ENCODE measurements around the gene CPEB4. TPM values are rescaled to one million over a fixed set of nuclear protein-coding genes. Genes with fewer than 3 reads are reported as not detected.

The CPEB4 gene
- total RNA-seq, 1 donor from 2014 or later = 42.2 TPM

DNA sequence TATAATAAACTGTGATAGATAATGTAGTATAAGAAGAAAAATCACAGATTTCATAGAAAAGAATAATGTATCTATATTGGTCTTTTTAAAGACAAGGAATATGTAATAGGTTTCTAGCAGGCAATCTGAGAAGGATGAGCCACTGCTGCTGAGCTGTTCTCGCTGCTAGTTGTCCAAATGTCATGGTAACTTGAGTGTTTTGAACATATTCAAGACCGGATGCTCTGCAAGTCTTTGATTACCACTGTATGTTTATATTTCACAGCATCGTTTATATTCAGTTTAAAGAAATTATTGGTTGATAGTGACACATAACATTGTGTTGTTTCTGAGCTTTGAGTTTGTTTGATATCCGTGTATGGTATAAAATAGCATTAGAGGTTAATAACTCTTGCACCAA lies 110.4 kb downstream of the CPEB4 start:
- ATAC-seq (no peak), DNase-seq (ENCODE audit: low spot score) (no peak)
- intact Hi-C loops (cut with DNase I) = no loop called here

DNA sequence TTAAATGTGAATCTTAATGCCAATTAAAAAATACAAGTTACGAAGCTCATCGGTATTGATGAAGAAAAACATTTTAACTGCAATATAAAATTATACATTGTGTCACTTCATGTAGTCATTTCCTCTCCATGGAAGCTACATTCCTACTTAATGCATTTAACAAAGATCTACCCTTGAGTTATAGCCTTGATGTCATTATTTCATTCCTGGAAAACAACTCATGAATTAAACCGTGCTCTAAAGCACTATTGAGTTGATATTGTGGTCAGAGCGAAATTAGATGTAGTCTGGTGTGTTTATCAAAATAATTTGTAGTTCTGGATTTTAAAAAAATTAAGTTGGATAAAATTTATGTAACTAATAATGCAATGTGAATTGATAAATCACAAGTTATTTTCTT lies 111.9 kb downstream of the CPEB4 start:
- ATAC-seq (no peak), DNase-seq (ENCODE audit: low spot score) (no peak)
- intact Hi-C loops (cut with DNase I) = no loop called here

GRCh38 chr5:174003795-174004194 lies 115.6 kb downstream of the CPEB4 start:
- no peak for ATAC-seq
- DNase-seq (ENCODE audit: low spot score) = no peak
- intact Hi-C loops (cut with DNase I) = no loop called here

GRCh38 chr5:174008922-174009321 lies 120.8 kb downstream of the CPEB4 start:
- ATAC-seq (no peak), DNase-seq (ENCODE audit: low spot score) (no peak)
- intact Hi-C loops (cut with DNase I) = no loop called here

DNA sequence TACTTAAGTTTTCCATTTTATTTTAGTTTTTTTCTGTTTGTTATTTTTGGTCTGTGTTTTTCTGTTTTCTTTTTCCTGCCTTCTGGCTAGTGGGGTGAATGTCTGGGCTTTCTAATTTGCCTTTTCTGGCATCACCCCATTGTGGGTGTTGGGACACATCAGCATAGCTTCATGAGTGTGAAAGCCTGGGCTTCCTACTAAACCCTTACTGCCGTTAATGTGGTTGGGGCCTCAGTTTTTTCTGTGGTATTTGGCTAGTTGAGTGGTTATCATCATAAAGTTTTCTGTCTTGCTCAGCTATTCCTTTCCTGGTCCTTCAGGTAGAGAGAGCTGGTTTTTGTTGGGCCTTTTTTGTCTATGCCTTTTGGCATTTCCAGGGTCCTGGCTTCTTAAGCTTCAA lies 122.2 kb downstream of the CPEB4 start:
- ATAC-seq (no peak), DNase-seq (ENCODE audit: low spot score) (no peak)
- intact Hi-C loops (cut with DNase I) = no loop called here

- ATAC-seq = no peak
- intact Hi-C loops (cut with DNase I) = no loop called here
Measured at GRCh38 chr5:174011441-174011840, 123.3 kb downstream of the CPEB4 start.

More at GRCh38 chr5:174011441-174011840, 123.3 kb downstream of the CPEB4 start:
- no peak for DNase-seq (ENCODE audit: low spot score)

Other genes with a start within 250 kb of the CPEB4 start
- gene C5orf47, start 100.8 kb downstream of the CPEB4 start, total RNA-seq = not detected
- not detected for gene NSG2, start 157.4 kb downstream of the CPEB4 start, total RNA-seq